Choroid plexus epithelial cell (primary cell): ENCODE results near the gene IP6K3.

Source experiments
- DNase-seq: peaks from one replicate; pipeline ENCODE4 v3.0.0-alpha.2; 2010; ENCODE audit warnings: low read depth
- H3K4me3 ChIP-seq: 2 replicates; pipeline ENCODE4 v1.5.1; 2011; ENCODE audit warnings: low read depth, mild to moderate bottlenecking, control low read depth, low read length, moderate library complexity
- TF ChIP-seq, protein P1 (sequence below): conservative IDR thresholded peaks from 2 replicates; pipeline ENCODE4 v1.5.1; 2011; ENCODE audit warnings: low read depth, mild to moderate bottlenecking, control low read depth, inconsistent platforms, low read length, moderate library complexity

The IP6K3 gene

DNA sequence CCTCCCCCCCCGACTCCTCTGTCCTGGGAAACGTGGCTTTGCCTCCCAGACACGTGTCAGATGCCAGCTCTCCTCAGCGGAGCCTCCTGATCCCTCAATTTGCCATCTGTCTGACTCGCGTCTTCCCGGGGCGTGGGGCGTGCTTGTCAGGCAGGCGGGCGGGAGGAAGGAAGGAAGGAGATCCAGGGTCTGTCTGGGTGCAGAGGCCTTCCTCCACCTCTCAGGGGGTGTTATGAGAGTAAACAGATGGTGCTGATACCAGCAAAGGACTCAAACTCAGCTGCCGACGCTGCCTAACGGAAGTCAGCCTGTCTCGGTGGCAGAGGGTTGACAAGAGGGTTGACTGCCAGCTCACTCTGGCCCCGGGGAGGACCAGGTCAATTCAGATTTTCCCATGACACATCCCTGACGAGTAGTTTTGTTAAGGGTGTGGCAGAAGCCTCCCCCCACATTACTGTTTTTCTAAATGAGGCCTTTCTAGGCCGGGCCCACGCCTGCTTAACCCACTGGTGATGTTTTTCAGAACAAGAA is 52.2 kb downstream of the IP6K3 start:
- peak; percentile 24 for DNase-seq
- TF ChIP-seq, protein P1, sequence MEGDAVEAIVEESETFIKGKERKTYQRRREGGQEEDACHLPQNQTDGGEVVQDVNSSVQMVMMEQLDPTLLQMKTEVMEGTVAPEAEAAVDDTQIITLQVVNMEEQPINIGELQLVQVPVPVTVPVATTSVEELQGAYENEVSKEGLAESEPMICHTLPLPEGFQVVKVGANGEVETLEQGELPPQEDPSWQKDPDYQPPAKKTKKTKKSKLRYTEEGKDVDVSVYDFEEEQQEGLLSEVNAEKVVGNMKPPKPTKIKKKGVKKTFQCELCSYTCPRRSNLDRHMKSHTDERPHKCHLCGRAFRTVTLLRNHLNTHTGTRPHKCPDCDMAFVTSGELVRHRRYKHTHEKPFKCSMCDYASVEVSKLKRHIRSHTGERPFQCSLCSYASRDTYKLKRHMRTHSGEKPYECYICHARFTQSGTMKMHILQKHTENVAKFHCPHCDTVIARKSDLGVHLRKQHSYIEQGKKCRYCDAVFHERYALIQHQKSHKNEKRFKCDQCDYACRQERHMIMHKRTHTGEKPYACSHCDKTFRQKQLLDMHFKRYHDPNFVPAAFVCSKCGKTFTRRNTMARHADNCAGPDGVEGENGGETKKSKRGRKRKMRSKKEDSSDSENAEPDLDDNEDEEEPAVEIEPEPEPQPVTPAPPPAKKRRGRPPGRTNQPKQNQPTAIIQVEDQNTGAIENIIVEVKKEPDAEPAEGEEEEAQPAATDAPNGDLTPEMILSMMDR: no peak
- H3K4me3 ChIP-seq: no peak overlapping the region

DNA sequence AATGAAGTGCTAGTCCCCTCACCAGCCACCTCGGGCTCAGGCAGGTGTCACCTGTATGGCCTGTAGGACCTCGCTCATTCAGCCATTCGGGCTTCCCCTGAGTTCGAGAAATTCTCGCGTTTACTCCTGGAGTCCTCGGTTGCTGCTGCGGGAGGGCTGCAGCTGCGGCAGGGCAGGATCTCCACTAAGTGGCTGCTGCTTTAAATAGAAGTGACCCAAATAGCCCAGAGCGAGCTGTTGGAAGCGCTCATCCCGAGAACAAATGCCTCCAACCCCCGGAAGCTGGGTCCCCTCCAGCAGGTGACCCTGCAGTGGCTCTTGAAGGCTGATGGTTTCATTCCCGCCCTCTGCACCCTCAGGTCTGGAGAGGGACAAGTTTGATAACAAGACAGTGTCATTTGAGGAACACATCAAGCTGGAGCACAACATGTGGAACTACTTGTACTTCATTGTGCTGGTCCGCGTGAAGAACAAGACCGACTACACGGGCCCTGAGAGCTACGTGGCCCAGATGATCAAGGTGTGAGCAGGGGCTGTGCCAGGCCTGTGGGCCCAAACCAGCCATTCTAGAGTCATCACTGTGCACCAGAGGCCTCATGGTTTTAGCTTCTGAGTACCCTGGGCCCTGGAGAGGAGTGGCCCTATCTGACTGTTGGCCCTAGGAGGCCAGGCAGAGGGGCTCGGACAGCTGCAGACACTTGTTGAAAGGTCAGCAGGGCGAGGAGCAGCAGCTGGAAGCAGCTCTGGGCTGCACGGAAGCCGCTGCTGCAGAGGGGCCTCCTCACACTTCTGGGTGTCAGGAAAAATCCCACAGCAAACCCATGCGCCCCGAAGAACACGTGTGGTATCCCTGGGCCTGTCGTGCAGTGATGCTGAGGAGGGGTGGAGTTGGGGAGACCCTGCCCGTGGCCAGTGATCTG is 53.3 kb downstream of the IP6K3 start:
- H3K4me3 ChIP-seq: no peak overlapping the region
- TF ChIP-seq, protein P1: no peak
- DNase-seq: no peak

DNA sequence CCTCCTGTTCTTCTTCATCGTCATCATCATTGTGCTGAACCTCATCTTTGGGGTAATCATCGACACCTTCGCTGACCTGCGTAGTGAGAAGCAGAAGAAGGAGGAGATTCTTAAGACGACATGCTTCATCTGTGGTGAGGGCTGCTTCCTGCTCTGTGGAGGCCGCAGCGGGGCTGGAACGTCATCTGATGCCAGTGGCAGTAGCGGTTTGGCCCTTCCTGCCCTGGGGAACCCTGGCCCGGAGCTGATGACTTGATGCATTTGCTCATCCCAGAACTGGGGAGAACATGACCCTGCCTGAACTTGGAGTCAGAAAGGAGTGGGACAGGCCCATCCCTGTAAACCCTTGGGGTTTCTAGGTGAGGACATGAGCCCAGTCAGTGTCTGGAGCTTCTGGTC is 53.9 kb downstream of the IP6K3 start:
- no peak for DNase-seq
- TF ChIP-seq, protein P1: no peak
- no peak overlapping the region for H3K4me3 ChIP-seq

DNA sequence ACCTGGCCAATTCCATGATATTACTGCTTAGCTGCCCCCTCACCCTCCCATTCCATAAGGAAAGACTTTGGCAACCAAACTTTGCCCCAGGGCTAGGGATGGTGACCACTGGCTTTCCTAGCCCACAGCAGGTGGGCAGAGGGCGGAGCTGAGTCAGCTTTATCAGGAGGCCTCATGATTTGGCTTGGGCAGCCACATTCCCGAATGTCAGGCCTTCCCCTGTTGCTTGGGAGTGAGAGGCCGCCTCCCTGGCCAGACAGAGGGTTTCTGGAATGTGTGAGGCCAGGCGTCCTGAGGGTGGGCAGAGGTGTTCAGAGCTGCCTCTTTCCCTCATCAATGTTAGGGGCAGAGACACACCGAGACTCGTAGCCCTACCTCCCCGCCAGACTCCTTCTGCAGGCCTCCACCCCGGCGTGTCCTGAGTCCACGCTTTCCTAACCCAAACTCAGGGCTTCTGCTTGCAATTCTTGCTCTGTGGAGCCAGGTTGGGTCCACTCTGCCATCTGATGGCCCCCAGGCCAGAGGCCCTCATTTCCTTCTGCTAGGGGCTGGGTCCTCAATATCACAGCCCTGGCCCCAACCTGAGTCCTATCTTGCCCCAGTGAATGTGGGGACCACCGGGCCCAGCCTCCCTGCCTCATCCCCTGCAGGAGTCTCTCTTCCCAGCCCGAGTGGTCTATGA is 54.5 kb downstream of the IP6K3 start:
- DNase-seq: peak; percentile 40
- TF ChIP-seq, protein P1: no peak
- no peak overlapping the region for H3K4me3 ChIP-seq

DNA sequence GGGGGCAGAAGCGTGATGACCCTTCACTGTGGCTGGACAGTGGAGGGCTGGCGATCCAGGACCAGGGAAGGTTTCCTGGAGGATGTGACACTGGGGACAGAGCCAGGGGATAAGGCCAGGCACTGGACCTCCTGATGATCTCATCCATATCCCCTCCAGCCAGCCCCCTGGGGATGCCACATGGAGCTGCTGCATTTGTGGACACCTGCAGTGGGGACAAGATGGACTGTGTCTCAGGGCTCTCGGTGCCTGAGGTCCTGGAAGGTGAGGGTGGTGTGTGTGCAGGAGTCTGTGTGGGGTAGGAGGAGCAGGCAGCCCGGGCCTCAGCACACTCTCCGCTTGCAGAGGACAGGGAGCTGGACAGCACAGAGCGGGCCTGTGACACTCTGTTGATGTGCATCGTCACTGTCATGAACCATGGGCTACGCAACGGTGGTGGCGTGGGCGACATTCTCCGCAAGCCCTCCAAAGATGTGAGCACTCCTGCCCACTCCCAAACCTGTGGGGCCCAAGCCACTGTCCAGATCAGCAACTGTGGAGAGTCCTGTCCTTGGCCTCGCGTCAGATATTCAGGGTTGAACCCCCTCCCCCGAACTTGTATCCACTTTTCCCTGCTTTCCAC is 55.1 kb downstream of the IP6K3 start:
- TF ChIP-seq, protein P1: no peak
- DNase-seq: no peak
- no peak overlapping the region for H3K4me3 ChIP-seq

DNA sequence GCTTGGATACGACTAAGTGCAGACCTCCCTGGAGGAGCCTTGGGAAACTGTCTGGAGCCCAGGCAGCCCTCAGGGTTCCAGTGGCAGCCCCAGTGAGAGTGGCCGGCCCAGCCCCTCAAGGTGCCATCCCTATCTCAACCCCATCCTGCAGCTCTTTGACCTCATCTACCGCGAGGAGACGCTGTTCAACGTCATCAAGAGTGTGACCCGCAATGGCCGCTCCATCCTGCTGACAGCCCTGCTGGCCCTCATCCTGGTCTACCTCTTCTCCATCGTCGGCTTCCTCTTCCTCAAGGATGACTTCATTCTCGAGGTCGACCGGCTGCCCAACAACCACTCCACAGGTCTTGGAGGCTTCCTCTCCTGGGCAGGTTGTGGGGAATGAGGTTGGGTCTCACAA is 55.9 kb downstream of the IP6K3 start:
- H3K4me3 ChIP-seq: no peak overlapping the region
- no peak for DNase-seq
- TF ChIP-seq, protein P1: no peak
